Stimulated activated CD4-positive, alpha-beta T cell treated with anti-CD3 and anti-CD28 coated beads, Interleukin-15, amount 100 ng/mL, for 1 hour (primary cell): ENCODE results near the gene PGM5.

Experiments used
- DNase-seq, 2 donors: peaks; one replicate each; pipeline ENCODE4 v3.0.0-alpha.2; 2020; ENCODE audit warnings: low read depth in 1 of 2, low spot score in 1 of 2

Gene PGM5

DNA sequence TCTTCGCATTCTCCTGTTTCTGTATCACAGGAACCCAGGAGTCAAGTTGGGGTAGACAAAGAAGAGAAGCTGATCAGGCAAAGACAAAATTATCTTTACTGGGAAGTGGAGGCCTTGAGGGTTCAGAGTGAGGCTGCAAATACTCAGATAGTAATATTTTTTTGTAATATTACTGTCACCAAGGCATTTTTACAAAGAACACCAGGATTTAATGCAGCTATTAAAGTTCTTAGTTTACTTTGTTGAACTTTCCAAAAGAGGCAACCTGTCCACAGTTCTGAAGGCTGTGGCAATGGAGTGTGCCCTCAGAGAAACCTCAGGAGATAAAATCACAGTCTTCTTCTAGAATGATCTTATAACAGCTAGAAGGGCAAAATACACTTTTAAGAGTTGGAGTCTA, 74.9 kb downstream of the PGM5 start:
- DNase-seq = no peak

DNA sequence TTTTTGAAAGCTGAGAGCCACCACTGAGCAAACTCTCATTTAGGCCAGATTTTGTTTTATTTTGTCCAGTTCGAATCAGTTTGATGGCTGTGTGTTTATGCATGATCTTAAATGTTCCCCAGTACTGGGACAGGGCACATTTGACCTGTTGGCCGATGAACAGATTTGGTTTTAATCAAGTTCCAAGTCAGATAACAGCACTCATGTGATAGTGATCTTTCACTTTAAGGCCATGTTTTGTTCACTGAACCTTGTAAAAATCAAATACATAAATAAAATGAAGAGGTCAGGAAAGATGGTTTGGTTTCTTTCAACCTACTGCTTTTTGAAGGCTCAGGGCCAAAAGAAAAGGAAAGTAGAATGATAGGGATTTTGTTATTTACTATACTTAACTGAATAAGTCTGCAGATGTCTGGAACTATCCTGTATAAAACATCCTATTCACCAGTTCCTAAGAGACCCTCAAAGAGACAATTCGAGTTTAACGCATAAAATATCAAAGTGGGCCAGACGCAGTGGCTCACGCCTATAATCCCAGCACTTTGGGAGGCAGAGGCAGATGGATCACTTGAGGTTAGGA, 77.2 kb downstream of the PGM5 start:
- DNase-seq = no peak

DNA sequence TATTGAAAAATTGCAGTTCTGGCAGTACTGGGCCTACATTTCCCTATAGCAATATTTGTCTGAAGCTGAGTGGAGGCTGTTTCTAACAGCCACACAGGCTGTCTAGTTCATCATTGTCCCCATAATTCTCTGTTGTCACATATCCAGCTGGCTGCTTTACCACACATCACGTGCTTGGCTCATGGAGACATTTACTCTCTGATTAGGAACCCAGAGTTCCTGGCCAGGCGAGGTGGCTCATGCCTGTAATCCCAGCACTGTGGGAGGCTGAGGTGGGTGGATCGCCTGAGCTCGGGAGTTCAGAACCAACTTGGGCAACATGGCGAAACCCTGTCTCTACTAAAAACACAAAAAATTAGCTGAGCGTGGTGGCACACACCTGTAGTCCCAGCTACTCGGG, 81.4 kb downstream of the PGM5 start:
- no peak for DNase-seq

DNA sequence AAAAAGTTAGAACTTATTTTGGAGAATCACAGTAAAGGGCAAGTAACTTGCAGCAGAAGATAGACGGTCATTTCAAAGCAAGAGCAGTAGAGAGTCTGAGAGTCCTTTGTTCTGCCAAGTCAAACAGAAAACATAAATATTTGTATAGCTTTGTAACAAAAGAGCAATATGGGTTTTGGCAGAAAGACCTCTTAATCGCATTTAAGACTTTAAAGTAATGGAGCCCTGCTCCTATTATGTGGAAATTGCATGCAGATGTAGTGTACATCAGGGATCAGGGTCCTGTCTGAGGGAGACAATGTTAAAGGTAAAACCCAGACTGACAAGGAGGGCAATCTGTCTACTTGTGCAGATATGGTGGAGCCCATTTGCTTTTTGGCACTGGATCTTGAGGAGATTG, 87.2 kb downstream of the PGM5 start:
- no peak for DNase-seq

DNA sequence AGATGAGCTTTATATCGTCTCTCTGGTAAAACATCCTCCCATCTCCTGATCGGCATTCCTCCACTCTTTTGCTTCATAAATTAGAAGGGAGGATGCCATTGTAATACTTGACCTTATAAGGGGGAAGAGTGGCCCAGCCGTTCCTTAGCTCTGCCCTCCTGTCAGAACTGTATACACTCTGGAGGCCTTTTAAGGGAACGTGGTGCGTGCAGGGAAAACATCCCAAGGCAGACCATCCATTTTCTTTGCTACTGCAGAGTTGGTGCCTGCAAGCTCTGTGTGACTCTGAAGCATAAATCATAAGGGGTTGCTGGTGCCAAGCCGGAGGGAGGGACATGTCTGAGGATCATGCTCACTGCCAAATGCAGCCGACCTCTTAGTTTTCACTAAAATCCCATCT, 90.4 kb downstream of the PGM5 start:
- no peak for DNase-seq

DNA sequence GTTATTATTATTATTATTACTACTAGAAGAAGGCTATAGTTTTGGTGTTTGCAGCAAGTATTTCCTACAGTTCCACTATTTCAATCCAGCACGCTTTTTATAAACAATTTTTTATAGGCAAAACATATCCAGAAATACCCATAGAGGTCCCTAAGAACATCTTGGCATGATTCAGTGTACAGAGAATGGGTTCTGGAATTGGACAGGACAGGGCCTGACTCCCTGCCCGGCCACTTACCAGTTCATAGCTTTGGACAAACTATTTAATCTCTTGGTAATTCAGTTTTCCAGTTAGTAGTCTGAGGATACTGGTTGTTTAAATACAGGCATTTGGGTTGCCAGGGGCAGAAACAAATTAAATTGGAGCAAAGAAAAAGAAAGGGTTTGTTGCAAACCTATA, 91.2 kb downstream of the PGM5 start:
- DNase-seq = no peak

DNA sequence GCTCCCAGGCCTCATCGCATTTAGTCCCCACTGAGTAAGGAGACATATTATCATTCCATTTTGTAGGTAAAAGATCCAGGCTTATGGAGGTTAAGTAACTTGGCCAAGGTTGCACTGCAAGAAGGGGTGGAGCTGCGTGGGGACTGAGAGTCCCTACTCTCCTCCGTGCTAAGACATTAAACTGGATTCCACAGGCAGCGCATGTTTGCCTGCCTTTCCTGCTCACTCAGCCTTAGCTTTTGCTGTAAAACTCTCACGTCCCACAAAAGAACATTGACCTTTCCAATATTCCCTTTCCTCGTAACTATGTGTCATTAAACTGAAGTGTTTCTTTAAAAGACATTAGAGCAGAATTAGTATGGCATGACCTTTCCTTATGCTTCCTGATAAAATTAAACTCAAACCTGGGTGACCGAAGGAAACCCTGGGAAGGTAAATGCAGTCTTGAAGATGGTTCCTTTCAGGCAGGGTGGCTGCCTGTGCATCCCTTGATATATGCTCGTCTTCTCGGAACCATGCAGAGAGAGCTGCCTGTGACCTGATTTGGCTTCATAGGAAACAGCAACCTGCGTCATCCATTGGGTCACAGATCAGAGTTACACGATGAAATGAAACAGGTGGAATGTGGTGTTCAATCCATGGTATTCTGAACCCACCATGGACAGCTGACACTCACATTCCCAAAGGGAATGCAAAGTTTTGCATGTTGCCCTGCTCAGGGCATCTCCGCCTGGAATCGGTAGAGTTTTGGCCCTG, 98.3 kb downstream of the PGM5 start:
- no peak for DNase-seq

DNA sequence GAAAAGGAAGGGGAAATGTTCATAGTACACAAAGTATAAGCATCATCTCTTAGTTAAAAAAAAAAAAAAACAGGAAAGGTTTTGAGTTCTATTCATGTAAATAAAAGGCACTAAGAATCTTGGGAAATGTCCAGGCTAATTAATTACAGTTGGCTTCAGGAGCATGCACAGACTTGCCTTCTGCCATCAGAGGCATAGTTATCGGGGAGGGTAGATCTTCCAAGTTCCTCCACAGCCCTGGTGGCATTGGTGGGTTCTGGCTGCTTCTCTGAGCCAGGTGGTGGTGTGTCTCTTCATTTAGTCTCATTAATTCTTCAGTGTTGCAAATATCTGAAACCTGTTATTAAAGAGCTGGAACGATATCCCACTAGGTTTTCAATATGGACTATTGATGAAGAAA, 99.0 kb downstream of the PGM5 start:
- DNase-seq = no peak

DNA sequence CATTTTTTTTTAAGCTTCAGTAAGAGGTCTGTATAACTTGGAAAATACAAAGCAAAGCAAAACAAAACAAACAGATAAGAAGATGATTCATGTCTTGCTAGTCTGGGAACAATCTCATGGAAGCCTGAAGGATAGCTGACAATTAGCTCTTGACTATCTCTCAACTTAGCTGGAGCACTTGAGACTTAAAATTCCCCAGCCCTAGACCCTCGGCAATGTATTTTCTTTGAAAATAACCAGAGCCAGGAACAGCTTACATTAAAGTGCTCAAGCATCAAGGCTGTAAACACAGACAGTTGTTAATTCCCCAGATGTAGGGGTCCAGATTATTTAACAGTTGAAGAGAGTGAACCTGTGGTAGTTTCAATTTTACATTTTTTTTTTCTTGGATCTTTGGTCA, 101.4 kb downstream of the PGM5 start:
- no peak for DNase-seq

DNA sequence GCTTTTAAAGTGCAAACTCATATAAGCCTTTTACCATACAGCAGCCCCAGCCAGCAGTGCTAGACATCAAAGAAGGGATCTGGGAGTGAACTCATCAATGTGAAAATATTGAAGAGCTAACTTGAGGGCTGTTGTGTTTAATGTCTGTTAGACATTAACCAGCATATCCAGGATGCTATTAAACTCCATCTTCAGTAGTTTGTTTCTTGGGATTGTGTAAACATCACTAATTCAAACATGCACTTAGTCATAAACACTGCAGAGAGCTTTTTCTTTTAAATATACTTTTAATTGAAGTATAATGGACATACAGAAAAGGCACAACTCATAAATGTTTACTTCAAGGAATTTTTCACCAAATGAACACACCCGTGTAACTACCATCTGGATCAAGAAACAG, 102.5 kb downstream of the PGM5 start:
- no peak for DNase-seq

DNA sequence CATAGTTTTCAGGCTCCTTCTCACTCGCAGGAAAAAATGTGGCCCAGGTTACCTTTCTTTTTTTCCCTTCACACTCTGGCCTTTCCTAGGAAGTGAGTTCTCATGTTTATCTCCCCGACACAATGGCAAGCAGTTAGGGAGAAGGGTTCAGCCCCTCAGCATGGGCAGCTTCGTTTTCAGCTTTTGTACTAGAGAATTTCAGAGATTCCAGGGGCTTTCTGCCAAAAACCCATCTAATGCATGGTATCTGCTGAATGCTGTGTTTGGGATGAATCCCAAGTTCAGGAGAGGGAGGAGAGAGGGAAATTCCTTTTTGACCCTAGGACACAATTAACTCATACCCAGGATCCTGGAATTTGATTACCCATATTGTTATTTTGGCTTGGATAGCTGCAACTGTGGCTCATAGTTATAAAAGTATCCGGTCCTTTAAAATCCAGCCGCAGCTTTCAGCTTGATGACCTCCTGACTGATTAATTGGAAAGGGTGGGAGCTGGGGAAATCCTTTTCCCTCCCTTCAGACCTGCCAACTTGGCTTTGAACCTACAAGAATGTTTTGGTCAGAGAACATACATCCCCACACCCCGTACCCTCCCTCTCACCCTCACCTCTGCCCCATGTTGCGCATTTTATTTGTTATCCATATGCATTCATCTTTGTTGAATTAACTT, 105.8 kb downstream of the PGM5 start:
- no peak for DNase-seq

DNA sequence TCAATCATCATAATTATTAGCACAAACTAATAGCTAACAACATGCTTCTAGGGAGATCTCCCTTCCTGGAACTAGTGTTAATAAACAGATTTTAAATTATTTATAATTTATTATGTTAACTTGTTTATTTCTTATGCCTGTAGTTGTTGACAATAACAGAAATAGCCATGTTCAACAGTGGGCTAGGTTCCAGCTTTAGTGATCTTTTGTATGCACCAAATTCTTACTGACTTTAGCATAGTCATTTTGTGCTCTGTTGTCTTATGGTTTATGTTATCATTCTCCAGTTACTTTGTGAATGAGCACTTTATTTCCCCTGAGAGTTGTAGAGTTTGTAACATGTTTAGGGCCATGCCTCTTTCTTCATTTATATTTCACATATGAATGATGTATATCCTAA, 113.7 kb downstream of the PGM5 start:
- no peak for DNase-seq

DNA sequence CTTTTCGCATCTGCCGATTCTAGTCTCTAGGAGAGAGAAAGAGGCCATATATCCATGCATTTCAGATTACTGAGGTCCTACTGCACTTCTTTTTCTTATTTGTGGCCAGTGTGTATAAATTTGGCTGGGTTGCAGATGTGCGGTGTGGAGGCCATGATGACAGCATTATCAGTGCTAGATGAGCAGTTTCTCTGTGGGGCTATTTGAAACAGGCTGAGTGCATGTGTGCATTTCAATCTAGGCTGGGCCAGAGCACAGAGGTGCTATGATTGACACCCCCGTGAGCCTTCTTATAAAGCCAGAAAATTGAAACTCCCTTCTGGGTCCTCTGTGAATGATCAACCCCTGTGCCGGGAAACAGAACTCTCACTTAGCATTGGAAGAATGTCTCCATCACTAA, 114.2 kb downstream of the PGM5 start:
- DNase-seq = no peak

DNA sequence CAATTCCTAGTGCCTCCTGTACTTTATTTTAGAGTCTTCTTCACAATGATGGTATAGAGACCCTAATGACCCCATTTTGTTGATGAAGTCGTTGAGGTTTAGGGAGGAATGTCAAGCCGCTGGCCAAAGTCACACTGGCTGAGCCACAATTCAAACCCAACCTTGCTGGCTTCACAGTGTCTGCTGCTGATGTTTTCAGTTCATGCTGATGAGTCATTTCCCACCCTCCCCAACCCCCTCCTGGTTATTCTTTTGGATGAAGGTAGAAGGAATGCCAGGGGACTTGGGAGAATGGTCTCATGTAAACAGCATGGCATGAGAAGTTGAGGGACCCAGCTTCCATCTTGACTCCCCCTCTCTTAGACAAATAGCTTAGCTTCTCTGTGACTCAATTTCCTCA, 115.7 kb downstream of the PGM5 start:
- DNase-seq = no peak

DNA sequence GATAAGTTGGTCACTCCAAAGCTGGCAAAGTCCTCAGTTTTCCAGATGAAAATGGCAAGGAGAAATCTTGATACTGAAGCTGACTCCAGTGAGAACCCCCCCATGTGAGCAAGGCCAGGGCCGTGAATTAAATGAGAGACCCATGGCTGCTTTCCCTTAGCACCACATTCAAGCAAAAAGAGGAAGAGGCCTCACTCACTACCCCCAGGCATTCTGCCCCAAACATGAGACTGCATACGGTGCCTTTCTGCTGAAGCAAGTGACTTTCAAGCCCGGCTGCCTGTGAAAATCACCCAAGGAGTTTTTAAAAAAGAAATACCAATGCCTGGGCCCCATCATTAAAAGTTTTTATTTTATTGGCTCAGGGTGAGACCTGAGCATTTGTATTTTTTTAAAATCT, 117.4 kb downstream of the PGM5 start:
- no peak for DNase-seq

DNA sequence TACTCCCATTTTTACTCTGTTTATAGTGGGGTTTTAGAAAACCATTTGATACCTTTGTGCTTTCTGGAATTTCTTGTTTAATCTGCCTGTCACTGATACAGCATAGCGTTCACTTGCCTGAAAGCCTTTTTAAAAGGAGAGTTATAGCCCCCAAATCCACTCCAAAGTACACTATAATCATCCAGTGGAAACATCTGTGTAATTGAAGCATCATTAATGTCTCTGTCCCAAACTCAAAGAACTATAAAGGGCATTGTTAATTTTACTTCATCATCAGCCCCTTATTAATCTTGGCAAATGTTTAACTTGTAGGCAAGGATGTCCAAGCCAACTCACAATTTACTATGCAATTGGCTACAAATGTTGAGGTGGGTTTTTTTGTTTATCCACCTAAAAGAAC, 120.0 kb downstream of the PGM5 start:
- no peak for DNase-seq

DNA sequence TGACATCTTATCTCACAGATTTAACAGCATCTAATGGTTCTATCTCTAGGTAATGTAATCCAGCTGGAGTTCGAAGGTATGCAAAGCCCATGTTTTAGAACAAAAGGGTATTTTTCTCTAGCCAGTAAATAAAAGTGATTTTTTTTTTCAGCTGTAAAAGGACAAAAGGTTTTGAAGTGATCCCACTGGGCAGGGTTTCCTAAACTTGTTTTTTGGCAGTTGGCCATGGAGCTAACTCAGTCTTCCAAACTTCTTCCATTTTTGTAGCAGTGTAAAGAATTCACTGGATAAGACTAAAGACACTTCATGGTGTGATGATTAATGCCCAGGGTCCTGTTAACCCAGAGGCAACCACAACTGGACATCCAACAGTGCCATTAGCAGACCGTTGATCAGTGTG, 120.4 kb downstream of the PGM5 start:
- no peak for DNase-seq

DNA sequence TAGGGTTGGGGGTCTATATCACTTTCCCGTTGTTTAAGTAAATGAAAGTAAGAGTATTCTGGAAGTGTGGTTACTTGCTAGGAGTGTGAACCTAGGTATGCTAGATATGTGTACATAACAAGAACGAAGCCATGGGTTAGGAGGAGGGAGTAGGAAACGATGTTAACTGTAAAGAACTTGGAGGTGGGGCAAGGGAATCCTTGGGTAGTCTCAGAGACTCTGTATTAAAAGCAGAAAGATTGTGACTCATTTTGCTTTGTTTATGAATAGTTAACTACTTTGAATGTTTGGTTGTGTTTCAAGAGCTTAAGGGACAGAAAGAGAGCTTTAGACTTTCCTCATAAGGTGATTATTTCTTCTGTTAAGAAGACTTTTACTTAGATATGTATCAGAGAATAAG, 124.4 kb downstream of the PGM5 start:
- DNase-seq = no peak

DNA sequence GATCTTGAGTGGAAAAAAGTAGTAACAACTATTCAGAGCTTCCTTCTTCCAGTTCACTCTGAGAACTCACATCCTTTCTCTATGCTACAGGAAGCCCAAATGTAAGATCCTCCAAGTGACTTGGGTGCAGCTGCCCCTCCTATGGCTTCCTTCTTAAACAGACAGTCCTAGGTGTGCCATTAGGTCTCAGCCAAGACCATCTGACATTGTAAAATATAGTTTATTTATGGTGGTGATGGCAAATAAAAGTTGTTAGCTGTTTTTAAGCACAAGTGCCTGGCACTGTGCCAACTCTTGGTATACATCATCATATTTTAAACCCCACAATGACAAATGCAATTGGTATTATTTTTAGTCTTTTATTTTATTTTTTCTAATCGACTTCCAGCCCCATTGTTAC, 126.1 kb downstream of the PGM5 start:
- no peak for DNase-seq

DNA sequence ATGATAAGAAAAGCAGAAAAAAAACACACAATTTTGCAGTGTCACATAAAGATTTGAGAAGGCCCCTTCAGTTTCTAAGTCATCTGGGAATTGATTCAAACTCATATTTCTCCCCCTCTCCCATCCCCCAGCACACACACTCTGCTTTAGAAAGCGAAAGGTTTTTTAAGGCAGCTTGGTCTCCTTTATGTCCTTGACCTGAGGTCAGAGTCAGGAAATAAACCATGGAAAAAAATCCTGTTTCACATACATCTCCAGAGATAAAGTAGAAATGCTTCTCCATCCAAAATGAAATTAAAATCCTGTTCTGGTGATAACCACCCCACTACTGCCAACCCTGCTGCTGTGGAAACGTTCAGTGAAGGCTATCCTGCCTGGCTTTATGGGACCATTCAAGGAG, 131.7 kb downstream of the PGM5 start:
- no peak for DNase-seq

DNA sequence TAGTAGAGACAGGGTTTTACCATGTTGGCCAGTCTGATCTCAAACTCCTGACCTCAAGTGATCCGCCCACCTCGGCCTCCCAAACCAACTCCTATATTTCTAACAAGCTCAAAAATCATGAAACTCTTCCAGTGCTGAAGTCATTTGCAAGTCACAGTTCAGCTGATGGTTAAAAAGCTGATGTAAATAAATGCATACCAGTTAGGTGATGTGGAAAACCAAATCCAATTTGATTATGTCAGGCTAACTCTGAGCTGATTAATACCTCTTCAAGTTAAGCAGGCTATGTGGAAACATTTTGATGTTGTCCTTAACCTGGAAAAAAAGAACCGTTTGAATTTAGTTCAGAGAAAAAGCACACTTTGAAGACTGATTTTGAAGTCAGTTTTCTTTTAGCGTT, 133.2 kb downstream of the PGM5 start:
- DNase-seq = no peak

DNA sequence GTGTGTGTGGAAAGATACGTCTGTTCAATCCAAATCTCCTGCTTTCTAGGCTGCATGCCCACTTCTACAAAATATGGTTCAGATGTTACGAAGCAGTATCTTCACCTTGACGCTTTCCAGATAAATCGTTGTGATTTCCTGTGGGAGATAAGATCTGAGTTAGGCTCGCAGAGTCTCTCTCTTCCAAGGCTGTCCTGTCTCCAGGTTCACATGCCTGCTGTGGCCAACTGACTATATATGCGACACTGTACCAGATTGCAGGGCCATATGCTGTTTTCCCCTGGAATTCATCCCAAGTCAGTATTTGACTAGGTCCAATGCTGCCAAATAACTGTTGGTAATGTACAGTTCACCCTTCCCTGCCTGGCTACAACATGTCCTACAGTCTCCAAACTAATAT, 136.4 kb downstream of the PGM5 start:
- DNase-seq = no peak

DNA sequence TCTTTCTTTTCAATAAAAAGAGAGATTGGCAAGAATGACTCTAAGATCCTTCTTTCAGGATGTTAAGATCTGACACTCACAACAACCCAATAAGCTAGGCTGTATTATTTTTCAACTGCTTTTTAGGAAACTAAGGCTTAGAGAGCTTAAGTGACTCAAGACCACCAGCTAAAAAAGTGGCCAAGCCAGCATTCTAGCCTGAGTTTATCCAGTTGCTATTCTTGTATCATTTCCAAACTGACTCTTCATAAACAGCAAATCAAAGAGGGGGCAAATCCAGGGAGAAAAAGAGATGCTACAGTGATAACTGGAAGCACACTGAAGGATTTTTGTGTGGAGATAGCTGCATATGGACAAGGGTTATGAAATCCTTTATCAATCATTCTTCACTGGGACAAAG, 137.1 kb downstream of the PGM5 start:
- no peak for DNase-seq
